Measurements from ENCODE around the gene COL19A1. TPM values are rescaled to one million over a fixed set of nuclear protein-coding genes. Genes with fewer than 3 reads are reported as not detected.

The COL19A1 gene
- total and polyA plus RNA-seq, 9 donors, result 0.61 to 11.1 (median 2.8) TPM

- Histone ChIP-seq H3K4me3 (ENCODE audit: low read length) (no peak overlapping the region), H3K9me3 (replicated peaks; ENCODE audit: control insufficient read depth, low read depth, low read length) (no peaks in the 10 kb centered on the region), H3K36me3 (ENCODE audit: control insufficient read depth, insufficient read depth, low read length) (no peaks in the 10 kb centered on the region), H3K27me3 (ENCODE audit: control insufficient read depth, insufficient read depth, low read length) (no peaks in the 10 kb centered on the region), H3K27ac (ENCODE audit: low read length) (no peak overlapping the region), H3K4me1 (ENCODE audit: control insufficient read depth, insufficient read depth, low read length) (no peaks in the 10 kb centered on the region)
- no peak for DNase-seq
- WGBS (ENCODE audit: insufficient coverage), result 27% methylated on average over 2 of the region's 8 CpGs
These were observed 28.4 kb downstream of the COL19A1 start for GRCh38 chr6:69894578-69895347.

GRCh38 chr6:69895396-69895795 lies 29.0 kb downstream of the COL19A1 start:
- no peak for DNase-seq
- Histone ChIP-seq H3K27me3 (ENCODE audit: control insufficient read depth, insufficient read depth, low read length) (no peaks in the 10 kb centered on the region), H3K4me3 (ENCODE audit: low read length) (no peak overlapping the region), H3K36me3 (ENCODE audit: control insufficient read depth, insufficient read depth, low read length) (no peaks in the 10 kb centered on the region), H3K4me1 (ENCODE audit: control insufficient read depth, insufficient read depth, low read length) (no peaks in the 10 kb centered on the region), H3K27ac (ENCODE audit: low read length) (no peak overlapping the region), H3K9me3 (replicated peaks; ENCODE audit: control insufficient read depth, low read depth, low read length) (no peaks in the 10 kb centered on the region)
- WGBS (ENCODE audit: insufficient coverage), result 100% methylated on average over 2 of the region's 4 CpGs

- no peaks in the 10 kb centered on the region for H3K4me1 ChIP-seq (ENCODE audit: control insufficient read depth, insufficient read depth, low read length)
- no peak overlapping the region for H3K27ac ChIP-seq (ENCODE audit: low read length)
- no peaks in the 10 kb centered on the region for H3K9me3 ChIP-seq (replicated peaks; ENCODE audit: control insufficient read depth, low read depth, low read length)
- no peak for DNase-seq
- no peaks in the 10 kb centered on the region for H3K27me3 ChIP-seq (ENCODE audit: control insufficient read depth, insufficient read depth, low read length)
- WGBS (ENCODE audit: insufficient coverage), result no CpG with 5 or more reads among the region's 2 CpGs
- H3K4me3 ChIP-seq (ENCODE audit: low read length), result no peak overlapping the region
- no peaks in the 10 kb centered on the region for H3K36me3 ChIP-seq (ENCODE audit: control insufficient read depth, insufficient read depth, low read length)
These were observed 34.5 kb downstream of the COL19A1 start for GRCh38 chr6:69900869-69901268.

GRCh38 chr6:69901361-69901760 lies 35.0 kb downstream of the COL19A1 start:
- H3K27me3 ChIP-seq (ENCODE audit: control insufficient read depth, insufficient read depth, low read length), result no peaks in the 10 kb centered on the region
- no peaks in the 10 kb centered on the region for H3K4me1 ChIP-seq (ENCODE audit: control insufficient read depth, insufficient read depth, low read length)
- WGBS (ENCODE audit: insufficient coverage), result no CpG with 5 or more reads among the region's 3 CpGs
- no peak overlapping the region for H3K27ac ChIP-seq (ENCODE audit: low read length)
- DNase-seq, result no peak
- H3K9me3 ChIP-seq (replicated peaks; ENCODE audit: control insufficient read depth, low read depth, low read length), result no peaks in the 10 kb centered on the region
- H3K4me3 ChIP-seq (ENCODE audit: low read length), result no peak overlapping the region
- no peaks in the 10 kb centered on the region for H3K36me3 ChIP-seq (ENCODE audit: control insufficient read depth, insufficient read depth, low read length)

- no peaks in the 10 kb centered on the region for H3K36me3 ChIP-seq (ENCODE audit: control insufficient read depth, insufficient read depth, low read length)
- H3K27me3 ChIP-seq (ENCODE audit: control insufficient read depth, insufficient read depth, low read length), result no peaks in the 10 kb centered on the region
- peak; percentile 20 for DNase-seq
- peaks cover 3% of the 10 kb centered on the region for H3K4me1 ChIP-seq (ENCODE audit: control insufficient read depth, insufficient read depth, low read length)
- no CpG with 5 or more reads among the region's 1 CpG for WGBS (ENCODE audit: insufficient coverage)
- H3K9me3 ChIP-seq (replicated peaks; ENCODE audit: control insufficient read depth, low read depth, low read length), result no peaks in the 10 kb centered on the region
- H3K4me3 ChIP-seq (ENCODE audit: low read length), result no peak overlapping the region
- no peak overlapping the region for H3K27ac ChIP-seq (ENCODE audit: low read length)
These were observed 41.7 kb downstream of the COL19A1 start for GRCh38 chr6:69907981-69908498.

GRCh38 chr6:69913361-69913760 lies 47.0 kb downstream of the COL19A1 start:
- no peaks in the 10 kb centered on the region for H3K36me3 ChIP-seq (ENCODE audit: control insufficient read depth, insufficient read depth, low read length)
- H3K27ac ChIP-seq (ENCODE audit: low read length), result no peak overlapping the region
- DNase-seq, result no peak
- H3K4me3 ChIP-seq (ENCODE audit: low read length), result no peak overlapping the region
- no peaks in the 10 kb centered on the region for H3K27me3 ChIP-seq (ENCODE audit: control insufficient read depth, insufficient read depth, low read length)
- H3K9me3 ChIP-seq (replicated peaks; ENCODE audit: control insufficient read depth, low read depth, low read length), result no peaks in the 10 kb centered on the region
- H3K4me1 ChIP-seq (ENCODE audit: control insufficient read depth, insufficient read depth, low read length), result peaks cover 9% of the 10 kb centered on the region

GRCh38 chr6:69914015-69914485 lies 47.7 kb downstream of the COL19A1 start:
- Histone ChIP-seq H3K27ac (ENCODE audit: low read length) (peak overlapping the region; percentile 74), H3K27me3 (ENCODE audit: control insufficient read depth, insufficient read depth, low read length) (no peaks in the 10 kb centered on the region), H3K36me3 (ENCODE audit: control insufficient read depth, insufficient read depth, low read length) (no peaks in the 10 kb centered on the region), H3K4me1 (ENCODE audit: control insufficient read depth, insufficient read depth, low read length) (peaks cover 9% of the 10 kb centered on the region), H3K4me3 (ENCODE audit: low read length) (no peak overlapping the region), H3K9me3 (replicated peaks; ENCODE audit: control insufficient read depth, low read depth, low read length) (no peaks in the 10 kb centered on the region)
- WGBS (ENCODE audit: insufficient coverage), result no CpG with 5 or more reads among the region's 2 CpGs
- DNase-seq, result peak; percentile 81

GRCh38 chr6:69915346-69915745 lies 49.0 kb downstream of the COL19A1 start:
- no CpG with 5 or more reads among the region's 2 CpGs for WGBS (ENCODE audit: insufficient coverage)

GRCh38 chr6:69917834-69918233 lies 51.5 kb downstream of the COL19A1 start:
- H3K4me1 ChIP-seq (ENCODE audit: control insufficient read depth, insufficient read depth, low read length), result peaks cover 6% of the 10 kb centered on the region
- 100% methylated on average over 1 of the region's 1 CpG for WGBS (ENCODE audit: insufficient coverage)
- H3K36me3 ChIP-seq (ENCODE audit: control insufficient read depth, insufficient read depth, low read length), result no peaks in the 10 kb centered on the region
- no peaks in the 10 kb centered on the region for H3K27me3 ChIP-seq (ENCODE audit: control insufficient read depth, insufficient read depth, low read length)
- no peak overlapping the region for H3K4me3 ChIP-seq (ENCODE audit: low read length)
- no peak for DNase-seq
- H3K9me3 ChIP-seq (replicated peaks; ENCODE audit: control insufficient read depth, low read depth, low read length), result no peaks in the 10 kb centered on the region
- H3K27ac ChIP-seq (ENCODE audit: low read length), result no peak overlapping the region

More at GRCh38 chr6:69915346-69915745, 49.0 kb downstream of the COL19A1 start:
- Histone ChIP-seq H3K36me3 (ENCODE audit: control insufficient read depth, insufficient read depth, low read length) (no peaks in the 10 kb centered on the region), H3K27me3 (ENCODE audit: control insufficient read depth, insufficient read depth, low read length) (no peaks in the 10 kb centered on the region), H3K9me3 (replicated peaks; ENCODE audit: control insufficient read depth, low read depth, low read length) (no peaks in the 10 kb centered on the region), H3K4me3 (ENCODE audit: low read length) (no peak overlapping the region), H3K27ac (ENCODE audit: low read length) (no peak overlapping the region), H3K4me1 (ENCODE audit: control insufficient read depth, insufficient read depth, low read length) (peaks cover 9% of the 10 kb centered on the region)
- no peak for DNase-seq

- Histone ChIP-seq H3K9me3 (replicated peaks; ENCODE audit: control insufficient read depth, low read depth, low read length) (no peaks in the 10 kb centered on the region), H3K27ac (ENCODE audit: low read length) (no peak overlapping the region), H3K36me3 (ENCODE audit: control insufficient read depth, insufficient read depth, low read length) (no peaks in the 10 kb centered on the region), H3K4me1 (ENCODE audit: control insufficient read depth, insufficient read depth, low read length) (peaks cover 2% of the 10 kb centered on the region), H3K27me3 (ENCODE audit: control insufficient read depth, insufficient read depth, low read length) (no peaks in the 10 kb centered on the region), H3K4me3 (ENCODE audit: low read length) (no peak overlapping the region)
- no CpG with 5 or more reads among the region's 5 CpGs for WGBS (ENCODE audit: insufficient coverage)
- no peak for DNase-seq
These were observed 52.6 kb downstream of the COL19A1 start for GRCh38 chr6:69918813-69919475.
